PC-9 (cell line): ENCODE results near the gene KITLG. TPM values are rescaled to one million over a fixed set of nuclear protein-coding genes. Genes with fewer than 3 reads are reported as not detected.

Experiments used
- BruUV-seq: library from RNA; stranded (reverse); fragments of 400-500 nt; replicated peaks from 2 replicates; lab custom pipeline; 2021; lab: Mats Ljungman, UMichigan
- CTCF ChIA-PET: fragments of 300-600 bp; sonication (Branson Sonifier 250); formaldehyde crosslinking; loops from one replicate; lab custom pipeline; 2022; ENCODE audit warnings: antibody characterized with exemption; lab: Charles Lee
- POLR2A ChIA-PET: fragments of 300-600 bp; sonication (Branson Sonifier 250); formaldehyde crosslinking; loops from one replicate; lab custom pipeline; 2022; ENCODE audit warnings: antibody characterized with exemption; ENCODE audit not compliant: unreplicated experiment; lab: Charles Lee
- DNase-seq, 2 experiments: peaks; one replicate each; pipeline versions ENCODE4 v3.0.0 to v3.0.0-alpha.2; 2015 to 2022; ENCODE audit warnings: mixed read lengths in 1 of 2
- H2AFZ ChIP-seq: fragments of 200-600 bp; sonication (generic); 2 replicates; pipeline ENCODE4 v1.8.1; 2017; ENCODE audit warnings: antibody characterized with exemption
- H3F3A ChIP-seq: fragments of 200-600 bp; sonication (generic); 2 replicates; pipeline ENCODE4 v1.8.1; 2017; ENCODE audit warnings: antibody characterized with exemption, mild to moderate bottlenecking, low read depth; ENCODE audit not compliant: insufficient read depth
- H3K27ac ChIP-seq: fragments of 200-600 bp; sonication (generic); 2 replicates; pipeline ENCODE4 v1.6.1; 2016; ENCODE audit warnings: mixed run types
- H3K27me3 ChIP-seq: fragments of 200-600 bp; sonication (generic); 2 replicates; pipeline ENCODE4 v1.6.1; 2016; ENCODE audit warnings: low read depth, mixed run types; ENCODE audit not compliant: insufficient read depth
- H3K36me3 ChIP-seq: fragments of 200-600 bp; sonication (generic); 2 replicates; pipeline ENCODE4 v1.6.1; 2016; ENCODE audit warnings: low read depth, mixed run types
- H3K4me1 ChIP-seq: fragments of 200-600 bp; sonication (generic); replicated peaks from 2 replicates; pipeline ENCODE4 v1.6.1; 2016; ENCODE audit warnings: mixed run types; ENCODE audit not compliant: insufficient read depth
- H3K4me2 ChIP-seq: fragments of 200-600 bp; sonication (generic); 2 replicates; pipeline ENCODE4 v1.6.1; 2017; ENCODE audit warnings: mixed run types
- H3K4me3 ChIP-seq: fragments of 200-600 bp; sonication (generic); 2 replicates; pipeline ENCODE4 v1.6.1; 2016; ENCODE audit warnings: mixed run types
- H3K79me2 ChIP-seq: fragments of 200-600 bp; sonication (generic); 2 replicates; pipeline ENCODE4 v1.6.1; 2017; ENCODE audit warnings: low read depth, mixed run types
- H3K9me2 ChIP-seq: fragments of 200-600 bp; sonication (generic); 2 replicates; pipeline ENCODE4 v1.8.1; 2017; ENCODE audit warnings: mild to moderate bottlenecking; ENCODE audit not compliant: insufficient read depth
- H3K9me3 ChIP-seq: fragments of 200-600 bp; sonication (generic); 2 replicates; pipeline ENCODE4 v1.8.1; 2016; ENCODE audit warnings: low read depth; ENCODE audit not compliant: insufficient read depth
- H4K20me1 ChIP-seq: fragments of 200-600 bp; sonication (generic); 2 replicates; pipeline ENCODE4 v1.8.1; 2017; ENCODE audit not compliant: insufficient read depth
- CTCF ChIP-seq: fragments of 200-600 bp; sonication (generic); conservative IDR thresholded peaks from 2 replicates; pipeline ENCODE4 v1.6.1; 2017; ENCODE audit warnings: mixed run types, antibody characterized with exemption, mild to moderate bottlenecking, moderate library complexity
- EZH2 ChIP-seq: fragments of 200-600 bp; sonication (generic); IDR thresholded peaks from 2 replicates; pipeline ENCODE4 v1.8.0; 2017; ENCODE audit warnings: antibody characterized with exemption, low read depth
- intact Hi-C: fragments of 100-400 bp; cut with micrococcal nuclease; formaldehyde crosslinking; loops from one replicate; pipeline ENCODE4 v1.10.0; 2022; ENCODE audit not compliant: unreplicated experiment
- total RNA-seq: library from RNA; stranded (reverse); gene quantifications from 2 replicates; pipeline ENCODE4 v1.2.3, GENCODE V29; 2021

The KITLG gene
- total RNA-seq, 1 experiment from 2014 or later: 15.8 TPM

GRCh38 chr12:88495031-88495430 lies 85.2 kb downstream of the KITLG start:
- TF ChIP-seq EZH2 (no peak), CTCF (no peak)
- Histone ChIP-seq H3K4me3 (no peak overlapping the region), H3K4me1 (no peaks in the 10 kb centered on the region), H3K27me3 (no peaks in the 10 kb centered on the region), H2AFZ (no peak overlapping the region), H4K20me1 (no peaks in the 10 kb centered on the region), H3K9me3 (no peaks in the 10 kb centered on the region), H3K27ac (no peak overlapping the region), H3K79me2 (no peaks in the 10 kb centered on the region), H3K4me2 (no peak overlapping the region), H3F3A (no peaks in the 10 kb centered on the region), H3K36me3 (no peaks in the 10 kb centered on the region), H3K9me2 (no peaks in the 10 kb centered on the region)
- ChIA-PET POLR2A (interaction anchor here (0.6 kb wide), 1 partner anchor 33 kb away, joined by 4 read pairs; no protein-coding TSS in a partner anchor), CTCF (no interaction called here)
- no TSS peak for BruUV-seq
- no peak for DNase-seq
- intact Hi-C loops: no loop called here

GRCh38 chr12:88494520-88494919 lies 85.8 kb downstream of the KITLG start:
- Histone ChIP-seq H3K36me3 (no peaks in the 10 kb centered on the region), H3K4me3 (no peak overlapping the region), H3K4me1 (no peaks in the 10 kb centered on the region), H3K27me3 (no peaks in the 10 kb centered on the region), H4K20me1 (no peaks in the 10 kb centered on the region), H3K9me2 (no peaks in the 10 kb centered on the region), H3F3A (no peaks in the 10 kb centered on the region), H3K79me2 (no peaks in the 10 kb centered on the region), H2AFZ (no peak overlapping the region), H3K4me2 (no peak overlapping the region), H3K27ac (no peak overlapping the region), H3K9me3 (no peaks in the 10 kb centered on the region)
- TF ChIP-seq CTCF (no peak), EZH2 (no peak)
- DNase-seq: no peak
- POLR2A ChIA-PET: no interaction called here
- CTCF ChIA-PET: no interaction called here
- intact Hi-C loops: no loop called here
- BruUV-seq: no TSS peak

- BruUV-seq: no TSS peak
- no peaks in the 10 kb centered on the region for H3K79me2 ChIP-seq
- intact Hi-C loops: no loop called here
- H3F3A ChIP-seq: no peaks in the 10 kb centered on the region
- TF ChIP-seq EZH2 (no peak), CTCF (no peak)
- H3K9me2 ChIP-seq: no peaks in the 10 kb centered on the region
- no peaks in the 10 kb centered on the region for H3K4me1 ChIP-seq
- H3K4me3 ChIP-seq: no peak overlapping the region
- no peaks in the 10 kb centered on the region for H3K27me3 ChIP-seq
- H3K27ac ChIP-seq: no peak overlapping the region
- H4K20me1 ChIP-seq: no peaks in the 10 kb centered on the region
- no peak overlapping the region for H2AFZ ChIP-seq
- no peak for DNase-seq
- ChIA-PET POLR2A (interaction anchor here (0.6 kb wide), 1 partner anchor 86 kb away, joined by 3 read pairs; the partner anchor contains the start of gene KITLG), CTCF (no interaction called here)
- no peaks in the 10 kb centered on the region for H3K36me3 ChIP-seq
- H3K4me2 ChIP-seq: no peak overlapping the region
- no peaks in the 10 kb centered on the region for H3K9me3 ChIP-seq
Measured at GRCh38 chr12:88493636-88494035, 86.6 kb downstream of the KITLG start.
